Activated T-cell treated with anti-CD3 and anti-CD28 coated beads, Interleukin-2, amount 50 U/mL, for 4 hours (primary cell): ENCODE results near the gene ZNF587. TPM values are rescaled to one million over a fixed set of nuclear protein-coding genes. Genes with fewer than 3 reads are reported as not detected.
"Not testable (repeated sequence)": the region's sequence is repeated elsewhere in the genome, so short reads cannot be mapped to it uniquely, and the experiment has no call there.

ENCODE experiments used
- ATAC-seq, 2 donors: fragments of 200-7000 bp; cut with Tn5 transposase; one replicate each; pipeline ENCODE4 v1.10.0; 2021
- DNase-seq: peaks from one replicate; pipeline ENCODE4 v3.0.0-alpha.2; 2020
- H3K27me3 Mint-ChIP-seq: one replicate; pipeline ENCODE4 v1.8.0; 2021; ENCODE audit warnings: low read depth, mixed read lengths
- H3K36me3 Mint-ChIP-seq: one replicate; pipeline ENCODE4 v1.8.0; 2022; ENCODE audit warnings: mixed read lengths; ENCODE audit not compliant: insufficient read depth
- H3K4me1 Mint-ChIP-seq: one replicate; pipeline ENCODE4 v1.8.0; 2021; ENCODE audit warnings: low read depth, mixed read lengths
- H3K4me3 Mint-ChIP-seq: one replicate; pipeline ENCODE4 v1.8.0; 2021; ENCODE audit warnings: mild to moderate bottlenecking, moderate library complexity, mixed read lengths
- H3K9me3 Mint-ChIP-seq: one replicate; pipeline ENCODE4 v1.8.0; 2021; ENCODE audit warnings: mixed read lengths
- total RNA-seq, 3 donors: library from RNA; stranded (reverse); gene quantifications; one replicate each; pipeline ENCODE4 v1.2.1, GENCODE V29; 2021

ZNF587 gene
- total RNA-seq, result 10 to 100 TPM; 17.9 to 22.1 (median 20.8) TPM

DNA sequence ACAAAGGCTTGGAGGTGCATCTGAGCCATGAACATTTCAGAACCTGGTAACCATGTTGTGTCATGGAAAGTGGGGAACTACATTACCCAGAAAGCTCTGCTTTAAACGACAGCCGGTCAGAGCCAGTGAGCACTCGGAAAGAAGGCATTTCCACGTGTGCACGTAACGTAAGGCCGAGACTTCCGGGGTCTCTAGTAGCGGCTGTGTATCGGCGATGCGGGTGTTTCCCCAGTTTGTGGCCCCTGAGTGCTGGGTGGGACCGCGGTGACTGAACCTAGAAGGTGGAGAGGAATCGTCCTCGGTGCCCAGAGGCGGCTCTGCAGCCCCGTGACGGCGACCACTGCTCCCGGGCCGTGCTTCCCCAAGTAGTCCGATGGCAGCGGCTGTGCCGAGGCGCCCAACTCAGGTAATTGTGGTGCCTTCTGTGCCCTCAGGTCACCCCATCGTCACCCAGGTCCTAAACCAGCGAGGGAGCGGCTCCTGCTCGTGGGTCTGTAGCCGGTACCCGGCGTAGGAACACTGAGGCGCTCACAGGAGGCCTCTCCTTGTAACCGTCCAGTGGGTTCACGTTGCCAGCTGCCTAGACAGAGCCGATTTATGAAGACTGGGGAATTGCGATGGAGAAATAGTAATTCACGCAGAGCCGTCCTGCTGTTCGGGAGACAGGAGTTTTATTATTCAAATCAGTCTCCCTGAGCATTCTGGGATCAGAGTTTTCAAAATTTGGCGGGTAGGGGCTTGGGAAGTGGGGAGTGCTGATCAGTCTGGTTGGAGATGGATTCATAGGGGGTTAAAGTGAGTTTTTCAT is at the start of gene ZNF587:
ZNF587 (plus strand) TSS at position 194 of the 808 bp plus-strand sequence; CDS start at position 374, 180 bp downstream.
- peak; percentile 66 for DNase-seq
- peaks cover 33% of the 10 kb centered on the region for H3K36me3 Mint-ChIP-seq

DNA sequence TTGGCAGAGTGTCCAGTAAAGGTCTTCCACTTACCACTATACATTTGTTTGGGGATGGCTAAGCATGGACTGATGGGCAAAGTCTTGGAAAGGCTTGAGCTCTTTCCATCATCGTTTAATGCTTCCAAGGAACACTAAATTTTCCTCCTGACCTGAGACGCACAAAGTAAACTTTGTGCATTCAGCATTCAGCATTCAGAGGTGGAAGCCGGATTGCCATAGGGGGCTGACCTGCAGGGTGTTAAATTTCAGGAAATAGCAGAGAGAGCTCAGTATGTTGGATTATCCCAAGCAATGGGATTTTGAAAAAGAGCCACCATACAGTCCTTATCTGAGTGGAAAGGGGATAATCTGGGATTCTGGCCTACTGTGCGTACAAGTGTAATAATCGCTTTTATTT is 49.0 kb upstream of the ZNF587 start:
- no peak for ATAC-seq
- Mint-ChIP-seq H3K36me3 (peaks cover 23% of the 10 kb centered on the region), H3K9me3 (no peaks in the 10 kb centered on the region), H3K4me1 (peaks cover 17% of the 10 kb centered on the region), H3K4me3 (no peak overlapping the region), H3K27me3 (no peaks in the 10 kb centered on the region)
- DNase-seq, result no peak

More for the DNA sequence above, at the start of gene ZNF587:
- Mint-ChIP-seq H3K4me3 (peak within 1 kb of the TSS; percentile 93), H3K4me1 (peaks cover 21% of the 10 kb centered on the region)
- ATAC-seq, result peak; percentile 99 to 100
- H3K27me3 Mint-ChIP-seq, H3K9me3 Mint-ChIP-seq: not testable (repeated sequence)

DNA sequence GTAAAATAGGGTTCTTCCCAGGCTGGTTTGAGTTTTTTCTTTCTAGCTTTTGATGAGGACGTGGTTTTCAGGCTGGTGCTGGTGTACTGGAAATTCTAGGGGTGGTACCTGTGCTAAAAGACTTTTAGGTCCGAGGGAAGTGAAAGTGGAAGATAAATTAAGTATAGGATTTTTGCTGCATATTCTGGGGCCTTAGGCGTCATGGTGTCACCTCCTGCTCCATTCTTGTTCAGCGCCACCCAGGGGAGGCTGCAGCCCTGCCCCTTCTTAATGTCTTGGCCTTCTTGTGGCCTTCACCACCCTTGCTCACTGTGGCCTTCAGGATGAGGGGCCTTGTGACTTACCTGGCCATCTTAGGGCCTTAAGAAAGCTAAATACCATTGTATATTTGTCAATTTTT is 47.4 kb upstream of the ZNF587 start:
- peaks cover 18% of the 10 kb centered on the region for H3K4me1 Mint-ChIP-seq
- H3K9me3 Mint-ChIP-seq, result no peaks in the 10 kb centered on the region
- H3K27me3 Mint-ChIP-seq, result no peaks in the 10 kb centered on the region

DNA sequence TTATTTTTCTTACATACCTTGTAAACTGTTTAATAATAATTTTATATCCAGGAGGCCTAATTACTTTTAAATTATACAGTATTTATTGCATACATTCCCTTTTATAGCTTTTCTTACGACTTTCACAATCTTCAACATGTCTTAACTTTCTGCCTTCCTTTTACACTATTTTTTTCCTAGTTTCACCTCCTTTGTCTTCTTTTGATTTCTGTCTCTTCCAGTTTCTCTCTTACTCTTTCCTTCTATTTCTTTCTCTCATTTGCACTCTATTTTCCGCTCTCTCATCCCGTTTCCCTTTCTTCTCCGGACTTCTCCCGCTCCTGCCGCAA is 46.4 kb upstream of the ZNF587 start:
- Mint-ChIP-seq H3K36me3 (peaks cover 27% of the 10 kb centered on the region), H3K4me1 (peaks cover 21% of the 10 kb centered on the region), H3K27me3 (no peaks in the 10 kb centered on the region), H3K4me3 (peak overlapping the region; percentile 45), H3K9me3 (no peaks in the 10 kb centered on the region)
- DNase-seq (no peak), ATAC-seq (no peak)

More for the DNA sequence above, 47.4 kb upstream of the ZNF587 start:
- DNase-seq (no peak), ATAC-seq (no peak)
- H3K36me3 Mint-ChIP-seq, result peaks cover 20% of the 10 kb centered on the region
- H3K4me3 Mint-ChIP-seq, result no peak overlapping the region

DNA sequence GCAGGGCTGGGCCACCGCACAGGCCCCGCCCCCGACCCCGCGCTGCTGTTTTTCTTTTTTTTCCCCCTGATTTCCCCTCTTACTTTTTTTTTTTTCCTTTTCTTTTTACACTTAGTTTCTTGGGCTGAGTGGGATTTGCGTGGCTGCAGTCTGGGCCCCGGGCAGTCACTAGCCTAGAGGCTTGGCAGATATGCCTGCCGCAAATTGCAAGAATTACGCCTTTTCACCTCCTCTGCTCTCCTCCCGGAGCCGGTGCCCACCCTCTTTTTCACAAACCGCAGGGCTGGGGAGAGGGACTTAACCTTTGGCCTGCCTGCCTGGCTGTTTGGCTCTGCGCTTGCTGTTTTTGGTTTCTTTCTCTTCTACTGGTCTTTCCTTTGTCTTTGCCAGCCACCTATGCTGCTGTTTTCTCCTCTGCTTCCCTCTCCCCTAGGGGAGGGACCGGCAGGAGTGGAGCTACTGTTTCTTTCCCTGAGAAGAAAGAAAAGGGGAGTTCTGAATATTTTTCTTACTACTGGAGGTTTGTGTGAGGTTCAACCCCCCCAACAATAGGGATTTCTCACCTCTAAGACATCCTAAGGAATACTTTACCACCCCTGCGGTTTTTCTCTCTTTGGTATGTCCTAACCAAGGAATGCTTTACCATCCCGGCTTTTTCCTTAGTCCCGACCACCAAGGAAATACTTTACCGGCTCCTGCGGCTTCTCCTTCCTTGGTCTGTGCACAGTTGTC is 45.9 kb upstream of the ZNF587 start:
- Mint-ChIP-seq H3K4me1 (peaks cover 21% of the 10 kb centered on the region), H3K4me3 (peak overlapping the region; percentile 45), H3K9me3 (no peaks in the 10 kb centered on the region), H3K36me3 (peaks cover 27% of the 10 kb centered on the region), H3K27me3 (no peaks in the 10 kb centered on the region)
- DNase-seq, result no peak
- peak in 1 of 2 donors; percentile 23 for ATAC-seq

DNA sequence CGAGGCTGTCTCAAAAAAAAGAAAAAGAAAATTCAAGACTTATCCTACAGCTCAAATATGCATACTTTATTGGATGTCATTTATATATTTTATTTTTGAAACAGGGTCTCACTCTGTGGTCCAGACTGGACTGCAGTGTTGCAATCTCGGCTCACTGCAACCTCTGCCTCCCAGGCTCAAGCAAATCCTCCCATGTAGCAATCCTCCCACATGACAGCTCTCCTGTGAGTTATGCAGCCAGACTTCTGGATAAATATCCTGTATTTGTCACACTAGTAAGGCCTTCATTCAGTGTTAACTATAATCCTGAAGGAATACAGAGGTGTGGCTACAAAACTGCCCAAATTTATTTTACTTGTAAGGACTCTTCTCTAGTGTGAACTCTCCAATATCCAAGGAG is 42.1 kb upstream of the ZNF587 start:
- Mint-ChIP-seq H3K4me3 (no peak overlapping the region), H3K4me1 (peaks cover 31% of the 10 kb centered on the region), H3K9me3 (no peaks in the 10 kb centered on the region), H3K36me3 (peaks cover 28% of the 10 kb centered on the region), H3K27me3 (no peaks in the 10 kb centered on the region)
- no peak for DNase-seq
- no peak for ATAC-seq

DNA sequence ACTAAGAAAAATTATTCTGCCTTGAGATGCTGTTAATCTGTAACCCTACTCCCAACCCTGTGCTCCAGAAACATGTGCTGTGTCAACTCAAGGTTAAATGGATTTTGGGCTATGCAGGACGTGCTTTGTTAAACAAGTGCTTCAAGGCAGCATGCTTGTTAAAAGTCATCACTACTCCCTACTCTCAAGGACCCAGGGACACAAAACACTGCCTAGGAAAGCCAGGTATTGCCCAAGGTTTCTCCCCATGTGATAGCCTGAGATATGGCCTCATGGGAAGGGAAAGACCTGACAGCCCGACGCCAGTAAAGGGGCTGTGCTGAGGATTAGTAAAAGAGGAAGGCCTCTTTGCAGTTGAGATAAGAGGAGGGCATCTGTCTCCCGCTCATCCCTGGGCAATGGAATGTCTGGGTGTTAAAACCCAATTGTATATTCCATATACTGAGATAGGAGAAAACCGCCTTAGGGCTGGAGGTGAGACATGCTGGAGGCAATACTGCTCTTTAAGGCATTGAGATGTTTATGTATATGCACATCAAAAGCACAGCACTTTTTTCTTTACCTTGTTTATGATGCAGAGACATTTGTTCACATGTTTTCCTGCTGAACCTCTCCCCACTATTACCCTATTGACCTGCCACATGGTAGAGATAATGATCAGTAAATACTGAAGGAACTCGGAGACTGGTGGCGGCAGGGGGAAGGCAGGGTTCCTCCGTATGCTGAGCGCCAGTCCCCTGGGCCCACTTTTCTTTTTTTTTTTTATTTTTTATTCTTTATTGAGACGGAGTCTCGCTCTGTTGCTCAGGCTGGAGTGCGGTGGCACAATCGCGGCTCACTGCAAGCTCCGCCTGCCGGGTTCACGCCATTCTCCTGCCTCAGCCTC is 39.0 kb upstream of the ZNF587 start:
- H3K9me3 Mint-ChIP-seq, ATAC-seq, H3K4me3 Mint-ChIP-seq, H3K27me3 Mint-ChIP-seq, DNase-seq: not testable (repeated sequence)
- Mint-ChIP-seq H3K4me1 (peaks cover 44% of the 10 kb centered on the region), H3K36me3 (peaks cover 27% of the 10 kb centered on the region)

DNA sequence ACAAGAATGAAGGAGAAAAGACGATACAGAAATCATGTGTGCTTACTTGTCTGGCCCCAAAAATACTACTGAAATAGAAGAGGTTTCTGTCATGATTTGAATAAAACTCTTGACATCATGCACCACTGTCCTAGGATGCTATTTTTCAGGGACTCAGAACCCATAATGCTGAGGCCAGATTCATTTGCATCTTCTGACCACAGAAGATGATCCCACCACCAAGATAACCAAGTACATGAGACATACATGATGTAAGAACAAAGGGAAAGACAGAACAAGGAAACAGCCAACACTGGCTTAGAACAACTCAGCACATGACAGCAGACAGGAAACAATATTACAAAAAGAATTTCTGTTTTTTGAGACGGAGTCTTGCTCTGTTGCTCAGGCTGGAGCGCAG is 37.4 kb upstream of the ZNF587 start:
- peaks cover 47% of the 10 kb centered on the region for H3K4me1 Mint-ChIP-seq
- no peaks in the 10 kb centered on the region for H3K27me3 Mint-ChIP-seq
- ATAC-seq (no peak), DNase-seq (no peak)
- H3K4me3 Mint-ChIP-seq, result peak overlapping the region; percentile 17
- peaks cover 22% of the 10 kb centered on the region for H3K36me3 Mint-ChIP-seq
- H3K9me3 Mint-ChIP-seq, result no peaks in the 10 kb centered on the region

DNA sequence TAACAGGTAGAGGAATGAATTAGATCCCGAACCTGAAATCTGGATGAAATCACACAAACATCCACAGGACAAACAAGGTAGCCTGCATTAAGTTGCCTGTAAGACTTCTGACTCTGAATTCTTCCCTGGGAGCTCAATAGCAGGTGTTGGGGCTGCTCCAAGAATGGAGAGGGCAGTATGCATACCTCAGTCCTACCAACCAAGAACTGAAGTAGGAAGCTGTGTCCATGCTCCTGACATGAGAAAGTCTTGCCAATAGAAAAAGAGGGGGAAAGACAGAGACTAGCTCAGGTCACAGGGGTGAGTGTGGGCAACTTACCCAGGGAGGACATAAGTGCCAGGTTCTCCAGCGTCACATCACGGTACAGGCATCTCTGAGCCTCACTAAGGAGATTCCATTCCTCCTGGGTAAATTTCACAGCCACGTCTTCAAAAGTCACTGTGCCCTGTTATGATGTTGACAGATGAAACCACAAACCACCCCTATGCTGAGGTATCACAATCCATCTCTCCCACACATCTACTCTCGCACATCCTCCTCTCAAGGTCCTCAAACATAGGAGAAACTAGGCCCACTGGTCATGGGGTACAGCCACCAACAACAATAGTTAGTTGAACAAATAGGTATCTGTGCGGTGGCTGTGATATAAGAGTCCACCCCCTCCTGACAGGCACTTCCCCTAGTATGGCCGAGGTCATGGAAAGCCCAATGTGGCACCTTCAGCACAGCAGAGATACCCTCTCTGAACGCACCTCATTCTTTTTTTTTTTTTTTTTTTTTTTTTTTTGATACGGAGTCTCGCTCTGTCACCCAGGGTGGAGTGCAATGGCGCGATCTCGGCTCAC is 36.5 kb upstream of the ZNF587 start:
- Mint-ChIP-seq H3K4me3 (peak overlapping the region; percentile 96), H3K4me1 (peaks cover 44% of the 10 kb centered on the region), H3K36me3 (peaks cover 16% of the 10 kb centered on the region)
- DNase-seq, ATAC-seq, H3K27me3 Mint-ChIP-seq, H3K9me3 Mint-ChIP-seq: not testable (repeated sequence)

DNA sequence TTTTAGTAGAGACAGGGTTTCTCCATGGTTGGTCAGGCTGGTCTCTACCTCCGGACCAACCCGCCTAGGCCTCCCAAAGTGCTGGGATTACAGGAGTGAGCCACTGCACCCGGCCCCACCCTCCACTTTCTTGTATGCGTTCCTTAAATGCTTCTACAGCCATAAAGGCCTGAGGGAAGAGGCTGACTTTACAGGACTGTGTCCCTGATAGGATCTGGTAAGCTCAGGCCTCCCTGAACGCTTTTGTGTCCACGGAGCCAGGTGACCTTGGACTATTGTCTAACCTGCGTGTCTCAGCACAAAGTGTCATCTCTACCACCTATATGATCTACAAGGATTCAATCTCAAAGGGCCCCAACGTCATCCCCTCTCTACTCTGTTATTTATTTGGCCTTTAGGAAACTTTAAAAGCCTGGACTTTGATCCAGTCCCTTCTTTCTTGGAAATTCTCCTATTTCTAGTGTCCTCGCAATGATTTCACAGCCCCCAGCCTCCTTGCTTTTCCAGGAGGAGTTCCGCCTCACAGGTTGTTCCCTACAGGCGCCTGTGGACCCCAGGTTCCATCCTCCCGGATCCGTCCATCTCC is 35.6 kb upstream of the ZNF587 start:
- ATAC-seq (no peak), DNase-seq (no peak)
- H3K4me1 Mint-ChIP-seq, result peaks cover 47% of the 10 kb centered on the region
- peak overlapping the region; percentile 96 for H3K4me3 Mint-ChIP-seq
- H3K27me3 Mint-ChIP-seq, result no peaks in the 10 kb centered on the region
- H3K9me3 Mint-ChIP-seq, result no peaks in the 10 kb centered on the region
- H3K36me3 Mint-ChIP-seq, result peaks cover 14% of the 10 kb centered on the region

DNA sequence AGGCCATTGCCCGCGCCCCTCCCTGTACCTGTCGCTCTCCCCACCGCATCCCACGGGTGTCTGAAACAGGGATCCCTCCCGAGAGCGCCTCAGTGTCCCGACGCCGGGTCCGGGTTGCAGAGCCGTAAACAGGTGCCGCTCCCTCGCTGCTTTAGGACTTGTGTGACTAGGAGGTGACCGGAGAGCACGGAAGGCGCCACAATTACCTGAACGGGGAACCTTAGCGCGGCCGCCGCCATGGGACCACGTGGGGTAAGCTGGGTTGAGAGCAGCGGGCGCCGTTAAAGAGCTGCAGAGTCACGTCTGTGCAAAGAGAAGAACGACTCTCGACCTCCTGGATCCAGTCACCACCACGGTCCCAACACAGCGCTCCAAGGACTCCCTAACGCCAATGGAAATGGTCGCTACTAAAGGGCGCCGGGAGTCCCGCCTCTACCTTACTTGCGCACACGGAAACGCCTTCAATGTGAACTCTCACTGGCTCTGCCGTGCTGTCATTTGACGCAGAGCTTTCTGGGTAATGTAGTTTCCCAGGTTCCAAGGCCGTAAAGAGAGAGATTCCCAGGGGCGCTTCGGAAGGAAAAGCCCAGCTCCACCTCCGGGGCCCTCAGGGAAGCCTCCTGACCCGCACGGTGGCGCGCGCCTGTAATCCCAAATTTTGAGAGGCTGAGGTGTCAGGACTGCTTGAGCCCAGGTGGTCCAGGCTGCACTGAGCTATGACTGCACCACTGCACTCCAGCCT is 35.0 kb upstream of the ZNF587 start, which contains the start of gene ZNF552:
ZNF552 (minus strand) TSS at position 409 of the 742 bp plus-strand sequence; CDS start at position 239, 170 bp downstream.
- Mint-ChIP-seq H3K36me3 (peaks cover 10% of the 10 kb centered on the region), H3K4me1 (peaks cover 44% of the 10 kb centered on the region), H3K9me3 (no peaks in the 10 kb centered on the region), H3K4me3 (peak within 1 kb of the TSS; percentile 96), H3K27me3 (no peaks in the 10 kb centered on the region)
- ATAC-seq (peak; percentile 84 to 87), DNase-seq (peak; percentile 62)

DNA sequence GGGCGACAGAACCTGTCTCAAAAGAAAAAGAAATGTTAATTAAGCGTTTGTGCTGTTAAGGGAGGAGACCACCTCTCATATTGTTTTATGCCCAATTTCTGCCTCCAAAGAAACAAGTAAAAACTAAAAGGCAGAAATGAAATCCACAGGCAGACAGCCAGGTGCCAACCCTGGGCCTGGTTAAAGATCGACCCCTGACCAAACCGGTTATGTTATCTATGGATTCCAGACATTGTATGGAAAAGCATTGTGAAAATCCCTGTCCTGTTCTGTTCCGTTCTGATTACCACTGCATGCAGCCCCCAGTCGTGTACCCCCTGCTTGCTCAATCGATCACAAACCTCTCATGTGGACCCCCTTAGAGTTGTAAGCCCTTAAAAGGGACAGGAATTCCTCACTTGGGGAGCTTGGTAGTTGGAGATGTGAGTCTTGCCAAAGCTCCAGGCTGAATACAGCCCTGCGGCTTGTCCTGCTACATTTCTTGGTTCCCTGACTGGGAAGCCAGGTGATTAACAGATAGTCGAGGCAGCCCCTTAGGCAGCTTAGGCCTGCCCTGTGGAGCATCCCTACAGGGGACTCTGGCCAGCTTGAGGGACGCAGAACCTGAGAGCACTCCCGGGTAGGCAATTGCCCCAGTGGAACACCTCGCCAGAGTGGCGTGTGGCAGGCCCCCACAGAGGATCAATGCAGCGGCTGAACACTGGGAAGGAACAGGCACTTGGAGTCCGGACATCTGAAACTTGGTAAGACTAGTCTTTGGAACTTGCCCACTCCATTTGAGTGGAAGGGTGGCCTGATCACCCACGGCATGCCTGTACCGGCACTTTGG is 34.2 kb upstream of the ZNF587 start:
- no peaks in the 10 kb centered on the region for H3K9me3 Mint-ChIP-seq
- no peaks in the 10 kb centered on the region for H3K27me3 Mint-ChIP-seq
- H3K4me3 Mint-ChIP-seq, result peak overlapping the region; percentile 96
- peaks cover 14% of the 10 kb centered on the region for H3K36me3 Mint-ChIP-seq
- peaks cover 50% of the 10 kb centered on the region for H3K4me1 Mint-ChIP-seq
- DNase-seq (no peak), ATAC-seq (no peak)
